K562 (cell line): ENCODE measurements around the gene FCSK. TPM values are rescaled to one million over a fixed set of nuclear protein-coding genes. Genes with fewer than 3 reads are reported as not detected.

ENCODE experiments used
- CBFA2T3 ChIP-seq: fragments of 450-650 bp; IDR thresholded peaks from 2 replicates; pipeline ENCODE4 v1.6.1; 2017
- CGGBP1 ChIP-seq: fragments of 250-450 bp; sonication (Bioruptor Pico); IDR thresholded peaks from 2 replicates; pipeline ENCODE4 v1.9.0; 2021; ENCODE audit warnings: mild to moderate bottlenecking
- DPF2 ChIP-seq: fragments of 450-650 bp; IDR thresholded peaks from 2 replicates; pipeline ENCODE4 v1.6.1; 2016
- HDAC6 ChIP-seq: IDR thresholded peaks from 2 replicates; pipeline ENCODE4 v1.6.1; 2012; ENCODE audit warnings: low read depth, mild to moderate bottlenecking, control low read depth, inconsistent platforms, low read length, moderate library complexity
- HSF4 ChIP-seq: fragments of 250-450 bp; sonication (Bioruptor Pico); IDR thresholded peaks from 2 replicates; pipeline ENCODE4 v2.1.2; 2022; ENCODE audit warnings: mild to moderate bottlenecking, moderate library complexity, borderline replicate concordance
- KLF10 ChIP-seq: fragments of 250-450 bp; sonication (Bioruptor Pico); IDR thresholded peaks from 2 replicates; pipeline ENCODE4 v1.6.1; 2021; ENCODE audit warnings: matching md5 sums
- MTF1 ChIP-seq: fragments of 250-450 bp; sonication (Bioruptor Pico); IDR thresholded peaks from 2 replicates; pipeline ENCODE4 v1.9.0; 2021; ENCODE audit warnings: moderate library complexity, mild to moderate bottlenecking, inconsistent platforms, borderline replicate concordance
- NFYB ChIP-seq: IDR thresholded peaks from 2 replicates; pipeline ENCODE4 v1.6.1; 2011; ENCODE audit warnings: mild to moderate bottlenecking, moderate library complexity; ENCODE audit not compliant: insufficient read length; ENCODE audit errors: extremely low read depth
- POLR2B ChIP-seq: fragments of 450-650 bp; IDR thresholded peaks from 2 replicates; pipeline ENCODE4 v1.6.1; 2018; ENCODE audit warnings: low read depth; ENCODE audit not compliant: partially characterized antibody
- RNF219 ChIP-seq: fragments of 250-450 bp; sonication (Bioruptor Pico); IDR thresholded peaks from 2 replicates; pipeline ENCODE4 v1.5.0; 2022; ENCODE audit warnings: mild to moderate bottlenecking
- TEAD4 ChIP-seq, 2 experiments: sonication (generic) in 1 of 2; formaldehyde crosslinking in 1 of 2; IDR thresholded peaks; 2 replicates each; pipeline versions ENCODE4 v1.6.1 to v1.8.0; 2012 to 2022; ENCODE audit warnings: borderline replicate concordance in 1 of 2, inconsistent platforms in 1 of 2, low read length in 1 of 2, mild to moderate bottlenecking in 1 of 2, missing genetic modification reagents in 1 of 2
- TFAM ChIP-seq: fragments of 250-450 bp; sonication (Bioruptor Pico); conservative IDR thresholded peaks from 2 replicates; pipeline ENCODE4 v1.5.0; 2021; ENCODE audit warnings: mild to moderate bottlenecking, moderate library complexity
- ZNF133 ChIP-seq: fragments of 250-450 bp; sonication (Bioruptor Pico); IDR thresholded peaks from 2 replicates; pipeline ENCODE4 v1.4.0; 2020; ENCODE audit warnings: mild to moderate bottlenecking
- ZNF79 ChIP-seq: fragments of 250-450 bp; sonication (Bioruptor Pico); IDR thresholded peaks from 2 replicates; pipeline ENCODE4 v1.4.0; 2020; ENCODE audit warnings: low read depth, mild to moderate bottlenecking, moderate library complexity
- polyA plus RNA-seq, 8 experiments: library from polyadenylated mRNA; depleted of rRNA in 4 of 8; stranded (reverse) in 5 of 8; unstranded in 3 of 8; fragments of >200 nt; fragmentation: Nextera tagmentation in 2 of 8; fragmentation: Illumina TruSeq in 1 of 8; extraction: Ambion mirVana in 2 of 8; extraction: Trizol in 1 of 8; gene quantifications; 2 replicates each; pipeline versions ENCODE4 v1.2.1 to v1.2.3, GENCODE V29; 2011 to 2014; ENCODE audit warnings: inconsistent platforms in 1 of 8, missing spikeins in 1 of 8
- total RNA-seq, 7 experiments: library from RNA; depleted of rRNA in 6 of 7; stranded (reverse); fragments of >200 nt in 6 of 7; fragmentation: Illumina TruSeq in 2 of 7; extraction: Trizol in 2 of 7; gene quantifications; 2 replicates each; pipeline versions ENCODE4 v1.2.1 to v1.2.3, GENCODE V29; 2011 to 2021; ENCODE audit warnings: low replicate concordance in 1 of 7
- TF ChIP-seq, protein P1 (sequence below), 2 experiments: fragments of 450-650 bp; IDR thresholded peaks; 2 replicates each; pipeline ENCODE4 v1.6.1; 2016; ENCODE audit warnings: mild to moderate bottlenecking in 2 of 2, borderline replicate concordance in 1 of 2, low read depth in 1 of 2, moderate library complexity in 1 of 2
- TF ChIP-seq, protein P2 (sequence below): sonication (generic); formaldehyde crosslinking; IDR thresholded peaks from 2 replicates; pipeline ENCODE4 v1.4.0; 2020; ENCODE audit warnings: mild to moderate bottlenecking, missing genetic modification reagents

The FCSK gene
- total and polyA plus RNA-seq, 9 of the 15 experiments (the other 6 are each of a cell fraction or from before 2014, with no cell fraction given): 0.92 to 18.6 (median 8.3) TPM

GRCh38 chr16:70437017-70437581 is 17.3 kb upstream of the FCSK start (continued):
- TF ChIP-seq, protein P1, sequence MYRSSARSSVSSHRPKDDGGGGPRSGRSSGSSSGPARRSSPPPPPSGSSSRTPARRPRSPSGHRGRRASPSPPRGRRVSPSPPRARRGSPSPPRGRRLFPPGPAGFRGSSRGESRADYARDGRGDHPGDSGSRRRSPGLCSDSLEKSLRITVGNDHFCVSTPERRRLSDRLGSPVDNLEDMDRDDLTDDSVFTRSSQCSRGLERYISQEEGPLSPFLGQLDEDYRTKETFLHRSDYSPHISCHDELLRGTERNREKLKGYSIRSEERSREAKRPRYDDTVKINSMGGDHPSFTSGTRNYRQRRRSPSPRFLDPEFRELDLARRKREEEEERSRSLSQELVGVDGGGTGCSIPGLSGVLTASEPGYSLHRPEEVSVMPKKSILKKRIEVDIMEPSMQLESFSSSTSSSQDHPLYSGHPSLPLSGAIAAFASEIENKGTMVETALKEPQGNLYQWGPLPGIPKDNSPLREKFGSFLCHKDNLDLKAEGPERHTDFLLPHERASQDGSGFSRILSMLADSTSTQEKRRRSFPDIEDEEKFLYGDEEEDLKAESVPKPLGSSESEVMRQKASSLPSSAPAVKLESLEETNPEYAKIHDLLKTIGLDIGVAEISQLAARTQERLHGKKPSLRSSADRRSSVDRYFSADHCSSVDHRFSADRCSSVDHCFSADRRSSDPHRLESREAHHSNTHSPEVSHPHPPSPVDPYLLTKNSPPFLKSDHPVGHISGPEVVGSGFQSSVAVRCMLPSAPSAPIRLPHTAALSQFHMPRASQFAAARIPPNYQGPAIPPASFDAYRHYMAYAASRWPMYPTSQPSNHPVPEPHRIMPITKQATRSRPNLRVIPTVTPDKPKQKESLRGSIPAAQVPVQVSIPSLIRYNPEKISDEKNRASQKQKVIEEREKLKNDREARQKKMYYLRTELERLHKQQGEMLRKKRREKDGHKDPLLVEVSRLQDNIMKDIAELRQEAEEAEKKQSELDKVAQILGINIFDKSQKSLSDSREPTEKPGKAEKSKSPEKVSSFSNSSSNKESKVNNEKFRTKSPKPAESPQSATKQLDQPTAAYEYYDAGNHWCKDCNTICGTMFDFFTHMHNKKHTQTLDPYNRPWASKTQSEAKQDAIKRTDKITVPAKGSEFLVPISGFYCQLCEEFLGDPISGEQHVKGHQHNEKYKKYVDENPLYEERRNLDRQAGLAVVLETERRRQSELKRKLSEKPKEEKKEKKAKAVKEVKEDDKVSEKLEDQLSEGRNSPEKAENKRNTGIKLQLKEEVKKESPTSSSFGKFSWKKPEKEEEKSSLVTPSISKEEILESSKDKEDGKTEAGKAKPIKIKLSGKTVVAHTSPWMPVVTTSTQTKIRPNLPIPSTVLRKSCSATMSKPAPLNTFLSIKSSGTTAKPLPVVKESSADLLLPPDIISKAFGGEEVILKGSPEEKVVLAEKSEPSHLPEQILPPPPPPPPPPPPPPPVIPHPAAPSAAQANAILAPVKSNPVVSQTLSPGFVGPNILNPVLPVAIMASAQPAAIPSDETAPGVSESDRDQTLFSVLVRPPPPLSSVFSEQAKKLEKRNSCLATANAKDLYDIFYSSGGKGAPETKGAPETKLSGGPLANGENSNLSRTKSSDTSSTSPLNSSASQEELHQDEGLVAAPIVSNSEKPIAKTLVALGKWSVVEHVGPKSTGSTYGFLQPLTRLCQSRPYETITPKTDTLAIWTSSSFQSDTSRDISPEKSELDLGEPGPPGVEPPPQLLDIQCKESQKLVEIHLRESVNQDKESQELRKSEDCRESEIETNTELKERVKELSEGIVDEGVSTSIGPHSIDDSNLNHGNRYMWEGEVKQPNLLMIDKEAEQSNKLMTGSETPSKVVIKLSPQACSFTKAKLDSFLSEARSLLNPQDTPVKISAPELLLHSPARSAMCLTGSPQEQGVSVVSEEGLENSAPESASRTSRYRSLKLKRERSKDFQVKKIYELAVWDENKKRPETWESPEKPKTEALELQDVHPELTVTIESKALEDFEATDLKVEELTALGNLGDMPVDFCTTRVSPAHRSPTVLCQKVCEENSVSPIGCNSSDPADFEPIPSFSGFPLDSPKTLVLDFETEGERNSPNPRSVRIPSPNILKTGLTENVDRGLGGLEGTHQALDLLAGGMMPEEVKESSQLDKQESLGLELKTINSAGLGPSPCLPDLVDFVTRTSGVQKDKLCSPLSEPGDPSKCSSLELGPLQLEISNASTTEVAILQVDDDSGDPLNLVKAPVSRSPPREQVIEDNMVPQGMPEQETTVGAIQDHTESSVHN (IDR thresholded peaks at IDR 0.05; ENCODE audit: borderline replicate concordance in 1 of 2, low read depth in 1 of 2): no peak
- TF ChIP-seq DPF2 (peak; percentile 79), TFAM (no peak), NFYB (no peak), TEAD4 (IDR thresholded peaks at IDR 0.05; ENCODE audit: low read length) (peak; percentile 77), TEAD4 (CRISPR knock-in tag; IDR thresholded peaks at IDR 0.05; ENCODE audit: borderline replicate concordance) (no peak), HDAC6 (no peak), CGGBP1 (CRISPR knock-in tag) (no peak), POLR2B (peak; percentile 36), HSF4 (no peak), RNF219 (CRISPR knock-in tag) (no peak), CBFA2T3 (peak; percentile 90), ZNF79 (CRISPR knock-in tag) (no peak), MTF1 (CRISPR knock-in tag) (no peak), KLF10 (no peak), ZNF133 (CRISPR knock-in tag) (no peak)
- TF ChIP-seq, protein P2, sequence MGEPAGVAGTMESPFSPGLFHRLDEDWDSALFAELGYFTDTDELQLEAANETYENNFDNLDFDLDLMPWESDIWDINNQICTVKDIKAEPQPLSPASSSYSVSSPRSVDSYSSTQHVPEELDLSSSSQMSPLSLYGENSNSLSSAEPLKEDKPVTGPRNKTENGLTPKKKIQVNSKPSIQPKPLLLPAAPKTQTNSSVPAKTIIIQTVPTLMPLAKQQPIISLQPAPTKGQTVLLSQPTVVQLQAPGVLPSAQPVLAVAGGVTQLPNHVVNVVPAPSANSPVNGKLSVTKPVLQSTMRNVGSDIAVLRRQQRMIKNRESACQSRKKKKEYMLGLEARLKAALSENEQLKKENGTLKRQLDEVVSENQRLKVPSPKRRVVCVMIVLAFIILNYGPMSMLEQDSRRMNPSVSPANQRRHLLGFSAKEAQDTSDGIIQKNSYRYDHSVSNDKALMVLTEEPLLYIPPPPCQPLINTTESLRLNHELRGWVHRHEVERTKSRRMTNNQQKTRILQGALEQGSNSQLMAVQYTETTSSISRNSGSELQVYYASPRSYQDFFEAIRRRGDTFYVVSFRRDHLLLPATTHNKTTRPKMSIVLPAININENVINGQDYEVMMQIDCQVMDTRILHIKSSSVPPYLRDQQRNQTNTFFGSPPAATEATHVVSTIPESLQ (CRISPR knock-in tag): no peak
